ENCODE measurements around the gene MAGEB1.

- TF ChIP-seq, protein P1, sequence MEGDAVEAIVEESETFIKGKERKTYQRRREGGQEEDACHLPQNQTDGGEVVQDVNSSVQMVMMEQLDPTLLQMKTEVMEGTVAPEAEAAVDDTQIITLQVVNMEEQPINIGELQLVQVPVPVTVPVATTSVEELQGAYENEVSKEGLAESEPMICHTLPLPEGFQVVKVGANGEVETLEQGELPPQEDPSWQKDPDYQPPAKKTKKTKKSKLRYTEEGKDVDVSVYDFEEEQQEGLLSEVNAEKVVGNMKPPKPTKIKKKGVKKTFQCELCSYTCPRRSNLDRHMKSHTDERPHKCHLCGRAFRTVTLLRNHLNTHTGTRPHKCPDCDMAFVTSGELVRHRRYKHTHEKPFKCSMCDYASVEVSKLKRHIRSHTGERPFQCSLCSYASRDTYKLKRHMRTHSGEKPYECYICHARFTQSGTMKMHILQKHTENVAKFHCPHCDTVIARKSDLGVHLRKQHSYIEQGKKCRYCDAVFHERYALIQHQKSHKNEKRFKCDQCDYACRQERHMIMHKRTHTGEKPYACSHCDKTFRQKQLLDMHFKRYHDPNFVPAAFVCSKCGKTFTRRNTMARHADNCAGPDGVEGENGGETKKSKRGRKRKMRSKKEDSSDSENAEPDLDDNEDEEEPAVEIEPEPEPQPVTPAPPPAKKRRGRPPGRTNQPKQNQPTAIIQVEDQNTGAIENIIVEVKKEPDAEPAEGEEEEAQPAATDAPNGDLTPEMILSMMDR (IDR thresholded peaks at IDR 0.05), result no peak
- TF ChIP-seq POLR2A (IDR thresholded peaks at IDR 0.05), result no peak
These were observed 6.3 kb downstream of the MAGEB1 start for GRCh38 chrX:30253257-30253656.

Measured in right lobe of liver (tissue), 4 donors.